Subcutaneous adipose tissue (tissue), 4 donors: ENCODE results near the gene RAI14. TPM values are rescaled to one million over a fixed set of nuclear protein-coding genes. Genes with fewer than 3 reads are reported as not detected.

Source experiments
- CTCF ChIP-seq: fragments of 450-650 bp; IDR thresholded peaks from one replicate; pipeline ENCODE4 v1.5.1; 2016; ENCODE audit warnings: low read depth, mild to moderate bottlenecking, control low read depth, antibody characterized with exemption, moderate library complexity
- total RNA-seq, 4 donors: library from RNA; depleted of rRNA; stranded (reverse); fragments of >200 nt; gene quantifications; one replicate each; pipeline ENCODE4 v1.1.0, GENCODE V29; 2016

The RAI14 gene
- total RNA-seq, 4 donors from 2014 or later: 8.6 to 25.0 (median 13.2) TPM

GRCh38 chr5:34648039-34648839, 7.9 kb upstream of the RAI14 start:
- no peak for TF ChIP-seq CTCF

GRCh38 chr5:34648840-34649158, 7.3 kb upstream of the RAI14 start:
- no peak for TF ChIP-seq CTCF

GRCh38 chr5:34651791-34652190, 4.3 kb upstream of the RAI14 start:
- no peak for TF ChIP-seq CTCF

GRCh38 chr5:34652466-34652865, 3.7 kb upstream of the RAI14 start:
- TF ChIP-seq CTCF: no peak

- no peak for TF ChIP-seq CTCF
These were observed 3.2 kb upstream of the RAI14 start for GRCh38 chr5:34652914-34653313.

GRCh38 chr5:34653708-34654107, 2.4 kb upstream of the RAI14 start:
- TF ChIP-seq CTCF: no peak

GRCh38 chr5:34655354-34655991, 655 bp upstream of the RAI14 start:
- no peak for TF ChIP-seq CTCF
